GM04504 (cell line): ENCODE results near the gene ERI2.
"Not testable (repeated sequence)": the region's sequence is repeated elsewhere in the genome, so short reads cannot be mapped to it uniquely, and the experiment has no call there.

Experiments
- DNase-seq: peaks from one replicate; pipeline ENCODE4 v3.0.0-alpha.2; 2012; ENCODE audit warnings: low read depth

ERI2 gene

GRCh38 chr16:20763461-20764232 is 42.6 kb downstream of the ERI2 start, which contains the start of gene ACSM3:
Gene ACSM3 (plus strand): TSS chr16:20764014. CDS start chr16:20770035, 6,021 bp downstream.
- DNase-seq: peak; percentile 28

GRCh38 chr16:20762404-20763123 is 43.7 kb downstream of the ERI2 start:
- DNase-seq: no peak

GRCh38 chr16:20761175-20761574 is 45.1 kb downstream of the ERI2 start:
- no peak for DNase-seq

- no peak for DNase-seq
These were observed 45.9 kb downstream of the ERI2 start for GRCh38 chr16:20760346-20760745.

- not testable (repeated sequence) for DNase-seq
These were observed 50.5 kb downstream of the ERI2 start for GRCh38 chr16:20755799-20756198.

- no peak for DNase-seq
These were observed 51.0 kb downstream of the ERI2 start for GRCh38 chr16:20755238-20755637.

GRCh38 chr16:20753727-20754126 is 52.5 kb downstream of the ERI2 start:
- DNase-seq: no peak

GRCh38 chr16:20750558-20750957 is 55.7 kb downstream of the ERI2 start:
- no peak for DNase-seq

GRCh38 chr16:20749474-20749873 is 56.8 kb downstream of the ERI2 start:
- DNase-seq: no peak

- no peak for DNase-seq
These were observed 59.0 kb downstream of the ERI2 start for GRCh38 chr16:20747030-20747816.

GRCh38 chr16:20746461-20746860 is 59.8 kb downstream of the ERI2 start:
- DNase-seq: no peak
